Activated naive CD8-positive, alpha-beta T cell treated with anti-CD3 and anti-CD28 coated beads, Interleukin-2, amount 50 U/mL, for 16 hours (primary cell): Measurements from ENCODE around the gene SORCS2.
"Not testable (repeated sequence)": the region's sequence is repeated elsewhere in the genome, so short reads cannot be mapped to it uniquely, and the experiment has no call there.

Experiments
- DNase-seq: peaks from one replicate; pipeline ENCODE4 v3.0.0-alpha.2; 2020; ENCODE audit warnings: low read depth, low spot score

SORCS2 gene

DNA sequence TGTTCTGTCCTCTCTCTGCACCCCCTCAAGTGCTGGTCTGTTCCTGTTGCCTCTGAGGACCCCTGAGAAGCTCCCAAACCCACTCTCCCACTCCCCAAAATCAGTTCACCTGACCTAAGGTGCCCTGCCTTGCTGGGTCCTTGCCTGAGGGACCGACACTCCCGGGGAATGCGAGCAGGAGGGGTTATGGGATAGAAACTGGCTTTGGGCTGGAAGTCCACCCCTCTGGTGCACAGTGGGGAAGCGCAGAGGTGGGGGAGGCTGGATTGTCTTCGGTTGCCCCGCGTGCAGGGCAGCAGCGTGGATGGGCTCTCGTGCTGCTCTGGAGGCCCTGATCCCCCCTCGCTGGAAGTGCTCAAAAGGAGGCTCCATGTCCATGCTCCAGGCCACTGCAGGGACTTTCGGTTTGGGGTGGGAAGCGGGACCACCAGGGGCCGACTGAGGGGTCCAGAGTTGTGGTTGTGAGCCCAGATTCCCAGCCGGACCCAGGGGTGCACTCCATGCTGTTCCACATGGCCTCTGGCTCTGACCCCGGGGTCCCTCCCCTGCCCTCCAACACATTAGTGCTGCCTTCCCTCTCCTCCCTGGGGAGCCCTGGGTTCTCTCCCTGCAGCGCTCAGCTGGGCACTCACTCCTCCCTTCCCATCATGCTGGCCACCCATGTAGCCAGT is 7.6 kb downstream of the SORCS2 start:
- no peak for DNase-seq

DNA sequence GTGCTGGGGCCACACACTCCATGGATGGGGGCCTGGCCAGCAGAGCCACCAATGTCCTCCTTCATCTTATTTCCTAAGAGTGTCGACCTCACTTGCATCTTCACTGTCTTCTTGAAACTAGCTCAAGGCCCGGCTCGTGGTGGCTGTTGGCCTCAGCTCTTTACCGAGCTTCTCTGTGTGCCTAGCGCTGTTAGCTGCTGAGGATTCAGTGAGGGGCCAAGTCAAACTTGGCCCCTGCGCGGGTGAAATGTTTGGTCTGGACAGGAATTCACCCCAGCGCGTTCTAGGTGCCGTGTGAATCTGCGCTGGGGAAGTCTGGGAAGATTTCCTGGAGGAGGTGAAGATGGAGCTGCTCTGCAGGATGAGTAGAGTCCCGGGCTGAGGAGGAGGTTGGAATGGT is 8.5 kb downstream of the SORCS2 start:
- DNase-seq = no peak

DNA sequence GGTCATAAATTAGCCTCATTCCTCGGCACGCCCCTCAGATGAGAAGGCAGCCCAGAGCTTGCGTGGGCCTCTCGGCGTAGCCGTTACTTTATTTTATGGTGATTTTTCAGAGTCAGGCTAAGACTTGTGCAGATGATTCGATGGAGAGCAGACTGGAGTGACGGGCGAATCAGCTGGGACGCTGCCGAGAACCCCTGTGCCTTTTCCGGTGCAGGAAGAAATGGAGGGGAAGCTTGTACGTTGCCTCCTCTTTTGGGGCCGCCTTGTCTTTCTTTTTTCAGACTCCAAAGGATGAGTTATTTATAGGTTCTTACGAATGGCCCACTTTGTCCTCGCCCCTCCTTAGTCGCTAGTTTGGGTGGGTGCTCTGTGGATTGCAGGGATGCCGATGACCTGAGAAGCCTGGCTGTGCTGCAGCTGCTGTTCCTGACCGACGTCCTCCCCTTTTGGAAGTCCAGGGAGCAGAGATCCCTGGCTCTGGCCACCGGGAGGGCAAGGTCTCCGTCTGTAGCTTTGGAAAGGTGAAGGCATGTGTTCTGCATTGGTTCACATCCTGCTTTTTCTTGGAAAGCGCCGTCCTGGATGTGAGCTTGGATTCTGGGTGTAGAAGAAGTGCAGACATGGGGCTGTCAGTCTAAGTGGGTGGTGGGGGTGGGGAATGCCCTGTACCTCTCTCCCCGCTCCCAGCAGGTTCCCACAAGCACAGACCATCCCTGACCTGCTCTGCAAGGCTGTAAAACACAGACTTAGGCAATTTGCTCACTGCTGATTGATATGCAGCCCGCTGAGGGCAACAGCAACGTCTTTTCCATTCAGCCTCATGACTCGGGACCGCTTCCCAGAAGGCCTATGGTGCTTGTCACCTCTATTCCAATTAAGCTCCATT is 9.3 kb downstream of the SORCS2 start:
- DNase-seq = no peak

DNA sequence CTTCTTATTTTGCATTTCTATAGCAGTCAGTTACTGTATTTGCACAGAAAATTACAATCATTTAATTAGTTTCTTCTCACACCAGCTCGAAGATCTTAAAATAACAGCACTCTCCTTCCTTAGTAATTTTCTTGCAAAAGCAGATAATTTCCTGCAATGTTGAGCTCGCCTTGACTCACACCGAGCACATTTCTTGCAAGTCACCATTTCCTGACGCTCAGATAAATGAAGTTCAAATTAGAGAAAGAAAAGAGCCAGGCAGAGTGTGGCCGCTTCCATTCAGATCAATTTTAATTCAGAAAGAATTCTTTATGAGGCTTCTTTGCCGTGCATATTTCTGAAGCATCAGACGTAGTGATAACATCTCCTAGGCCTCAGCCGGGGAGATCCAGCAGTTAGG is 10.1 kb downstream of the SORCS2 start:
- no peak for DNase-seq

DNA sequence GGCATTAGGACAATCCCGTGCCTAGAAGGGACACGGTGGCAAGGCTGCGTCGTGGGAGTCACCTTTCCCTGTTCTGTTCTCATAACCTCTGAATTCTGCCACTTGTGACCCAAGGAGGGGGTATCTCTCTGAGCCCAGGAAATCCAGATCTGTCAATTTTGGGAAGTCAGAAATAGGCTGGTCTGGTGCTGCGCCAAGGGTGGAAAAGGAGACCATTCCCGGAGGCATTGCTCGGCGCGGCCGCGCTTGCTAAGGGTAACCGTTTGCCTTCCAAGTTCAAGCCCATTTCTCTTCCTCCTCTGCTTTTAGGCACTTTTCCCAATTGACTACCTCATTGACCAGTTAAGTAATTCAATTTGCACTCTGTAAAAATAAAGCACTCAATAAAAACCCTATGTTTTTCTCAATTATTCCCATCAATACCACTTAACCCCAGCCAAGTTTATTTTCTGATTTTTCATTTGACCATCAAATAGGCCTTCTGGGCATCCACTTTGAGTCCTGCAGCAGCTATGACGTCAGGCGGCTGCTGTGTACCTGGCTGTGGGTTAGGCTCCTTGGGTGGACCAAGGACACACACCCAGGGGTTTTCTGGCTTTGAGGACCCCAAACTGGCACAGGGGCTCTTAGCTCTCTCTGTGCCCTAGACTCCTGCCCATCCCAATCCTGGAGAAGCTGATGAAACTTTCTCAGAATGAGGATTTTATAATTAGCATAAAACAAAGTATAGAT is 12.5 kb downstream of the SORCS2 start:
- DNase-seq = no peak

DNA sequence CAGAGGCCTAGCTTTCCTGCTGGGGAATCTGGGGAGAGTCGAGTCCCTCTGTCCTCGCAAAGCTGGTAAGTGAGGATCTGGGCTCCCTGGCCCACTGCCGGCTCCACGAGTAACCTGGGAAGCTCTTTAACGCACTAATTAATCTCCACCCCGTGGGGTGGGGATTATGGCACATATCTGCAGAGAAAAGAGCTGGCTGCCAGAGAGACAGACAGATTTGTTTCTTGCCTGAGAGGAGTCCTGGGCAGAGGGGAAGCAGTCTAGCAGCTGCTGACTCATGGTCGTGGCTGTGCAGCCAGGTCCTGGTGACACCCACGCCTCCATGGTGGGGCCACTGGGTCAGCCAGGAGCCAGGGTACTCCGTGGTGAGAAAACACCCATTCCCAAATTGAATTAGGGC is 14.0 kb downstream of the SORCS2 start:
- no peak for DNase-seq

DNA sequence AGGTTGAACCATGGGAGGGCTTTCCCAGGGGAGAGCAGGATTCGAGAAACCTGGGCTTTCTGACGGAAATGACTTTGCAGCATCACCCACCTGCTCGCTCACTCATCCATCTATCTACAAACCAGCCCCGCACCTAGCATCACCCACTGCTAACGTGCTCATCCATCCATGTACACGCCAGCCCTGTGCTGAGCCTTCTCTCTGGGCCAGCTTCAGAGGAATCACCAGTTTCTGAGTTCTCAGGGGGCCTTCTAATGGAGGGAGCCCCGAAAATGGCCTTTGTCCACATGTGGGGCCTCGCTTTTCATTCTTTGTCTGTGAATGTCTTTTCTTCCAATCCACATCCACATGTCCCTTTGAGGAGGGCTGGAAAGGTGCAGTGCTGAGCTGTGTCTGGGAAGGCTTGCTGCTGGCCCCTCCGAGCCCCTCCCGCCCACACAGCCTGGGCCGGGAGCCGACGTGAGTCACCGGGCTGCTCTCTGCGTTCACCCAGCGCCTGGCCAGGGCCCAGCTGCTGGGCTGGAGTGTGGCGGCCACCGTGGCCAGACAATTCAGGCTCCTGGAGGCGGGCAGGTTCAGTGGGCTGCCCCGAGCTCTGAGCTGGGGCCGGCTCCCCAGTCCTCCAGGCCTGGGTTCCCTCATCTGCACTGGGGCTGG is 14.7 kb downstream of the SORCS2 start:
- DNase-seq = no peak

DNA sequence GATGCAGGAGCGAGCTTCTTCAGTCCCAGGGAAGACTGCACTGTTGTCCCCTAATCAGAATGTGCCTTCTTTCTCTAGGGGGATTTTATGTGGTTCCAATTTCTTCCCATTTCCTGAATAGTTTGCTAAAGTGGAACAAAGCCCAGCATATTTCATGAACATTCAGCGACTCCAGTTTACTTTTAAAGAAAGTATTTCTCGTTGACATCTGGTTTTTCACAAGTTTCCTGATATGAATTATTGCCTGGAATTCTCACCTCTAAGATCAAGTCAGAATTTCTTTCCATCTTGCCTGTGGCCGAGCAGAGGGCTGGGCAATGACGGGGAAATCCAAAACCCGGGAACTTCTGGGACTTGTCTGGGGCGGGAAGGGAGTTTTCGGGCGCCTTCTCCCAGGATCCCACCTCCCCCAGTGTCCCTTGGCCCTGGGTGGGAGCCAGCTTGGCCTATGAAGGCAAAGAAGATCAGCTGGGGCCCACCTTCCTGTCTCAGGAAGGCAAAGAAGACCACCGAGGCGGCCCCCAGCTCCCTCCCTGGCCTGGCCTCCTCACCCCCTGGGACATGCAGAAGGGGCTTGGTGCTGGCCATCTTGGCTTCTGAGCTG is 15.4 kb downstream of the SORCS2 start:
- no peak for DNase-seq

DNA sequence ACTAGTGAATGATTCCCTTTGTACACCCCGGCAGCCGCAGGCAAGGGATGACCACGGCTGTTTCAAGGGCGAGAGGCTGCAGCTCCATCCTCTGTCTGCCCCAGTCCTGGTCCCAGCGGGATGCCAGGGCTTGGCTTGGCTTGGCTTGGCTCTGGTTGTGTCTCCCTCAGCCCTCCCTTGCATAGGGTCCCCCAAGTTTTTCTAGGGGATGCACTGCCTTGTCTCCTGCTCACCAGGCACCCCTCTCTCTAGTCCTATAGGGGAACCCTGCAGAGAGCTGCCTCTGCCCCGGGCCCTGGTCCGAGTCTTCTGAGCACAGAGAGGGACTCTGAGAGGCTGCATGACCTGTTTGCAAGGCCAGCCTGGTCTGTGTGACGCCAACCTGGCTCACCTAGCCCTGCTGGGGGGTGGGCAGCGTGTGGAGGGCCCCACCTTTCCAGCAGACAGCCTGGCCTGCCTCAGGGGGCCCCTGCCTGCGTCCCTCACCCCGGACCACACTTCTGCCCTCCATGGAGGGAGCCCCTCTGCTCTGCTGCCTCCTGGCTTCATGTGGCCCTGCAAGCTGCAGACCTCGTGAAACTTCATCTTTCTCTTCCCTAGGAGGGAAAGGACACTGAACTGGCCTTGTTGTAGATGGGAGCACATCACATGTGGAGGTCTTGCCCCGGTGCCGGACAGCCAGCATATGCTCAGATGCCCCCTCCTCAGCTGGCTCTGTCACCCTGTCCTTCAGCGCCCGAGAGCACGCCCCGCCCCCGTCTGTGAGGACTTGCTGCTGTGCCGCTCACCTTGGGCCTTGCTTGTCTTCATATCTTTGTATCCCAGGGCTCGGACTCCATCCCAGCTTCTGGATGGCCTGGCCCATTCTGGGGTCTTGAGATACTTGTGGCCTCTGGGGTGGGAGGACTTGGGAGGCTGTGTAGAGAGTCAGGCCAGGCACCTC is 16.4 kb downstream of the SORCS2 start:
- no peak for DNase-seq

DNA sequence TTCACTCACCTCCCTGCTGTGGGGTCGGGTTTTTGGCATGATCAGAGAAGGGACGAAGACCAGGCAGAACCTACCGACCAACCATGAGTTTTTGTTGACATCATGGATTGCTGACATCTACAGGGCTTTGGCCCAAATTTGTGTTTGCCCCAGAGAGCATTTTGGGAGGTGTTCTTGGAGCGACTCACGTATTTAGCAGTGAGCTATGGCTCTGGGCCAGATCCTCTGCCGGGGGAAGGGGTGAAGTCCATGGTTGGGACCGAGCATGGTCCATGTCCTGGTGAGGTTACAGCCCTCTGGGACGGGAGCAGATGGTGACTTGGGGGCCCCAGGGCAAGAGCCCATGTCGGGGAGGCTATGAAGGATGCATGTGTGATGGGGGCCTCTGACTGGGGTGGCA is 17.4 kb downstream of the SORCS2 start:
- no peak for DNase-seq

DNA sequence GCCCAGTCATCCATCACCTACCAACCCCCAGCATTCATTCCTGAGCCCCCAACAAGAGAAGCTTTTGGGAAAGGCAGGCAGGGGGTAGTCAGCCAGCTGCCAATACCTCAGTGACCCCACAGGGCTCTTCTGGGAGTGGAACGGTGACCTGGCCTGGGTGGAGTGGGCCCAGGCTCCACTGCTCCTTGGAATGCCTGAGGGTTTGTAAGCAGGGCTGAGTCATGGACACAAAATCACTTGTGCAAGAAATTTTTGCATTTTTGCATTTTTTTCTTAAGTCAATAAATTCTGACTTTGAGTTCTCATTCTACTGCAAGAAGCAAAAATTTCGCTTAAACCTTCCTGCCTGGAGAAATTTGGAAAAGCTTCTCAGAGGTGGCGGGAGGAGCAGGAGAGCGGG is 18.5 kb downstream of the SORCS2 start:
- no peak for DNase-seq

DNA sequence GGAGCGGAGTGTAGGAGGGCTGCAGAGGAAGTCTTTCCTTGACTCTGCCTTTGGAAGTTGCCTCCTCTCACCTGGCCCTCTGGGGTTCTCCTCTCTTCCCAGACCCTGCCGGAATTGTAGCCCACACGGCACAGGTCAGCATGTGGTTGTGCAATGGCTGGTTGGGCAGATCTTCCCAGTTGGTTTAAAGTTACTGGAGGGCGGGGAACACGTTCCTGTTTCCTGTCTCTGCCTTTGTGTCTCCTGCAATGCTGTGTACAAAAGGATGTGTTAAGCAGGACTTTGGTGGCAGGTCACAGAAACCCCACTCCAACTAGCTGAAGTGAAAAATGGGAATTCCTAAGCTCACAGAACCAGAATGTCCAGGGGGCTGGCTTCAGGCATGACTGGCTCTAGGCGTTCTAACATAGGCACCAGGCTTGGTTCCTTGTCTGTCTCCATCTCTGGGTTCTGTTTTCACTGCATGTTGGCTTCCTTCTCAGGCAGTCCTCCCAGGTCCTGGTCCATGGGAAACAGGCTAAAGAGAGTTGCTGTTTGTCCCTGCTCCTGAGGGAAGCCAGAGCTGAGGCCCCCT is 19.9 kb downstream of the SORCS2 start:
- no peak for DNase-seq

DNA sequence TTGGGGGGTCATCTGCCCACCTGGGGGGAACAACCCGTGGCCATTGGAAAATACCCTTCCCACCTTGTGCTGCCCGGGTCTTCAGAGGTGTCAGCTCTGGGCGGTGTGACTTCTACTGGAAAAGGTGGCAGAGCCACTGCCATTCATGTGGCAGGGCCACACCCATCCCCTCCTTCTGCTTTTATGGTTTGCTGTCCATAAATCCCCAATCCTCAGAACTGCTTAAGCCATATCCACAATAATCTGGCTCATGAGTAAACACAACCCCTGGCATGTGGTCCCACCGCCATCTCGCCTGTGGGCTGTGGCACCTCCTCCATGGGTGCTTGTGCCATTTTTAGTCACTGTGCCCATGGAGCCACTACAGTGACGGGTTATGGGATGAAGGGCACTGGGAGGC is 20.6 kb downstream of the SORCS2 start:
- no peak for DNase-seq

DNA sequence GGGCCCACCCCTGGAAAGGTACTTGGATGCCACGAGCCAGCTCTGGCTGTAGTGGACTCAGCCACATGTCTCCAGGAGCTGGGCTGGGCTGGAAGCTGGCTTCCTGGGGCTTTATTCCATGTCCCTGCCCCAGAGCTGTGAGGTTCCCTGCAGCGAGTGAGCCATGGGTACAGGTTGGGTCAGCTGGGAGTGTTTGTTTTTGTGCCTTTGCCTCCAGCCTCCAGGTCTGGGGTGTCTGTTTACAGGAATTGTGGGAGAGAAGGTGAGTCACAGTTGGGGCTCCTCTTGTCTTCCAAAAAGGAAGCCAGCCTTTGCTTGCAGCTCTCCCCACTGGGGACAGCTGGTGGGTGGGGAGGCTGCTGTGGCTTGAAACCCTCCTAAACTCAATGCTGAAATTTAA is 21.5 kb downstream of the SORCS2 start:
- DNase-seq = no peak

DNA sequence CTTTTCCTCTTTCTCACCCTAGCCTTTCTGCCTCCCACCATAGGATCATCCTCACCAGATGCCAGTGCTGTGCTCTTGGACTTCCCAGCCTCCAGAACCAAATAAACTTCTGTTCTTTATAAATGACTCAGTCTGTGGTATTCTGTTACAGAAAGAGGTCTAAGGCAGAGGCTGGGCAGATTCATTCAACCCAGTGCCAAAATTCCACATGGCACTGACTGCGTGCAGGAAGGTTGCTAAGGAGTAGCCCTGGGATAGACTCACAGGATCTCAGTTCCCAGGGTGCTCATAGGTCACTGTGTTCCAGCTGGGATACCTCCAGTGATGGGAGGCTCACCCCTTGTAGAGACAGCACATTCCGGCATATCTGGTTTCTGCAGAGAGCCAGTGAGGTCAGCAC is 22.0 kb downstream of the SORCS2 start:
- DNase-seq = no peak

DNA sequence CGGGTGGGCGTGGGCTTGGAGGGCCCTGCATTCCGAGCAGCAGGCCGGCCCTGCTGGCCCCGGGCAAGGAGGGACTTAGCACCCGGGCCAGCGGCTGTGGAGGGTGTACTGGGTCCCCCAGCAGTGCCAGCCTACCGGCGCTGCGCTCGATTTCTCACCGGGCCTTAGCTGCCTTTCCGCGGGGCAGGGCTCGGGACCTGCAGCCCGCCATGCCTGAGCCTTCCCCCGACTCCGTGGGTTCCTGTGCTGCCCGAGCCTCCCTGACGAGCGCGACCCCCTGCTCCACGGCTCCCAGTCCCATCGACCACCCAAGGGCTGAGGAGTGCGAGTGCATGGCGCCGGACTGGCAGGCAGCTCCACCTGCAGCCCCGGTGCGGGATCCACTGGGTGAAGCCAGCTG is 22.8 kb downstream of the SORCS2 start:
- not testable (repeated sequence) for DNase-seq

DNA sequence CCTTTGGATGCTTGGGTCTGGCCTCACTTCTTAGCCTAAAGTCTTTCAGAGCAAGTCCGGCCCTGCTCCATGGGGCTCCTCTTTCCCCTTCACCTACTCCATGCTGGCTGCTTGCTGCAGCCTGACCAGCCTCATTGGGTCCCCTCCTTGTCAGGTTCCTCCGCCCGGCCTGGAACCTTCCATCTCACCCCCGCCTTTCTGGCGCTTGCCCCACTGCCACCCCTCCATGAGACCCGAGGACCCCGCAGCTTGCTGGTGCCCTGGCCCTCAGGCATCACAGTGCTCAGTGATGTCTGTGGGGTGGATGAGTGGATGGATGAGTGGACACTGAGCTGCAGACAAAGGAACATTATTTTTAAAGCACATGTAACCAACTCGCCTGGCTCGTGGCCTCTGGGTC is 24.7 kb downstream of the SORCS2 start:
- no peak for DNase-seq

DNA sequence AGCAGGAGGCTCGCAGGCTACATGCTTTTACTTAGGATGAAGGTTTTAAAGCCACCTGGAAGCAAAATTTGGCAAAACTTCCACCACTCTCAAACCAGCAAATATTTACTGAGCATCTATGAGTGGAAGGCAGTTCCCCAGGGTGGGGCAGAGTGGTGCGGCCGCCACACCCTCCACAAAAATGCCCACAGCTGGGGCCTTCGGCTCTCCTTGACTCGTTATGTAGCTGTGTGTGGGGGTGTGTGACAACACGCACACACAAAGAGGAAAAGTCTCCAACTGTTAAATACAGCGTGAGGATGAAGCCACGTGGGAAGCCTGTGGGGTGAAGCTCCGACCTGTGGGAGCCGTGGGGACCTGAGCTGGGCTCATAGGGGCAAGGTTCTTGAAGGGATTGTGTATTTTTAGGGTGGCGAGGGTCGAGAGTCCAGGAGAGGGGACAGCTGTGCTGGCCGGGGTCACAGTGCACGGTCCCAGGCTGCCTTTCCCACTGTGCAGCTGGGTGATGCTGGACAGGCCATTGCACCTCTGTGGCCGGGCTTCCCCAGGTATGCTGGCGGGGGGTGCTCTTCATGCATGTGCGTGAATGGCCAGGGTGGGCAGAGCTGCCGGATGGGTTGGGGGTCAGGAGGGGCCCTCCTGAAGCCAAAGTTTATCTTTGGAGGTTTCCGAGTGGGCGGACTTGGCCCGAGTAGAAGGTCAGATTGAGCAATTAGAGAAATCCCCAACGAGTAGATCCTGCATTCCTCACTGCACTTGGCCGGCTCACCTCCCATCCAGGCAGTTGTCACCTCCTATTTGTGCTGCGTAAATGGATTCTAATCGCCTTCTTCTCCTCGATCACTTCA is 25.4 kb downstream of the SORCS2 start:
- no peak for DNase-seq

DNA sequence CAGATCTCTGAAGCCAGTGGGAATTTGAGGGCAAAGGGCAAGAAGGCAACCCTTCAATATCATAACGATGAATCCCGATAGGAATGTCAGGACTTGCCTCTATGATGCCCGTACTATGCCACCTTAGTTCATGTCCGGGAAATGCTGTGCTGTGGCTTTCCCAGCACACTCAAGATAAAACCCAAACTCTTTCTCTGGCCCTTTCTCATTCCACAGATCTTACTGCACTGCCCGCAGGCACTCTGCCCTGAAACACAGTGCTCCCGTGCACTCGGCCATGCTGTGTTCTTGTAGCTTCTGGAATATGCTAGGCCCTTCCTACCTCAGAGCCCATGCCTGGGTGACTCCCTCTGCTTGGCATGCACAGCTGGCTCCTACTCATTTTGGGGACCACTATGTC is 26.3 kb downstream of the SORCS2 start:
- no peak for DNase-seq
